Liver (tissue), 9 donors: ENCODE results near the gene DNAJC5. TPM values are rescaled to one million over a fixed set of nuclear protein-coding genes. Genes with fewer than 3 reads are reported as not detected.

Experiments
- DNase-seq: peaks from one replicate; pipeline ENCODE4 v3.0.0-alpha.2; 2017; ENCODE audit warnings: low spot score
- H3K27ac ChIP-seq, 2 donors: one replicate each; pipeline ENCODE4 v1.7.0; 2013; ENCODE audit warnings: inconsistent platforms in 2 of 2, low read length in 2 of 2, control low read depth in 1 of 2, low read depth in 1 of 2, mild to moderate bottlenecking in 1 of 2
- H3K27me3 ChIP-seq, 4 donors: one replicate each; pipeline versions ENCODE4 v1.6.1 to v1.7.0; 2013; ENCODE audit warnings: low read length in 3 of 4, inconsistent platforms in 1 of 4, mild to moderate bottlenecking in 1 of 4, moderate library complexity in 1 of 4; ENCODE audit not compliant: control insufficient read depth in 4 of 4, insufficient read depth in 4 of 4
- H3K36me3 ChIP-seq, 4 donors: one replicate each; pipeline versions ENCODE4 v1.6.1 to v1.7.0; 2013; ENCODE audit warnings: low read length in 3 of 4, mild to moderate bottlenecking in 3 of 4, low read depth in 1 of 4, moderate library complexity in 1 of 4; ENCODE audit not compliant: control insufficient read depth in 4 of 4, insufficient read depth in 3 of 4
- H3K4me1 ChIP-seq, 4 donors: one replicate each; pipeline versions ENCODE4 v1.6.1 to v1.7.0; 2013; ENCODE audit warnings: low read length in 3 of 4, mild to moderate bottlenecking in 3 of 4, moderate library complexity in 1 of 4; ENCODE audit not compliant: control insufficient read depth in 4 of 4, insufficient read depth in 4 of 4
- H3K4me3 ChIP-seq, 3 donors: one replicate each; pipeline versions ENCODE4 v1.6.1 to v1.7.0; 2013; ENCODE audit warnings: low read length in 3 of 3, control low read depth in 1 of 3, low read depth in 1 of 3, mild to moderate bottlenecking in 1 of 3
- H3K9ac ChIP-seq, 2 donors: one replicate each; pipeline ENCODE4 v1.7.0; 2013; ENCODE audit warnings: low read length in 2 of 2, mild to moderate bottlenecking in 2 of 2, moderate library complexity in 2 of 2, control low read depth in 1 of 2, low read depth in 1 of 2
- H3K9me3 ChIP-seq, 4 donors: one replicate each; pipeline versions ENCODE4 v1.6.1 to v1.7.0; 2013; ENCODE audit warnings: low read length in 3 of 4; ENCODE audit not compliant: control insufficient read depth in 4 of 4
- ATF3 ChIP-seq: IDR thresholded peaks from 2 replicates; pipeline ENCODE4 v1.6.1; 2016; ENCODE audit warnings: antibody characterized with exemption
- FOXA1 ChIP-seq: IDR thresholded peaks from 2 replicates; pipeline ENCODE4 v1.6.1; 2016; ENCODE audit warnings: antibody characterized with exemption
- FOXA2 ChIP-seq: IDR thresholded peaks from 2 replicates; pipeline ENCODE4 v1.6.1; 2016; ENCODE audit warnings: antibody characterized with exemption
- GABPA ChIP-seq, 2 donors: IDR thresholded peaks in 1 of 2; conservative IDR thresholded peaks in 1 of 2; 2 replicates each; pipeline ENCODE4 v1.6.1; 2016; ENCODE audit warnings: antibody characterized with exemption in 2 of 2, mild to moderate bottlenecking in 1 of 2, moderate library complexity in 1 of 2
- HNF4A ChIP-seq, 2 donors: conservative IDR thresholded peaks; 2 replicates each; pipeline ENCODE4 v1.6.1; 2016; ENCODE audit warnings: antibody characterized with exemption in 2 of 2, mild to moderate bottlenecking in 2 of 2
- HNF4G ChIP-seq: IDR thresholded peaks from 2 replicates; pipeline ENCODE4 v1.6.1; 2016; ENCODE audit warnings: antibody characterized with exemption
- JUND ChIP-seq, 2 donors: IDR thresholded peaks; 2 replicates each; pipeline ENCODE4 v1.6.1; 2016; ENCODE audit warnings: antibody characterized with exemption in 2 of 2
- NR2F2 ChIP-seq: IDR thresholded peaks from 2 replicates; pipeline ENCODE4 v1.6.1; 2016; ENCODE audit warnings: antibody characterized with exemption
- RAD21 ChIP-seq, 2 donors: IDR thresholded peaks; 2 replicates each; pipeline ENCODE4 v1.6.1; 2016; ENCODE audit warnings: antibody characterized with exemption in 2 of 2, mild to moderate bottlenecking in 2 of 2
- RXRA ChIP-seq, 2 donors: IDR thresholded peaks; 2 replicates each; pipeline ENCODE4 v1.6.1; 2017 to 2018; ENCODE audit warnings: antibody characterized with exemption in 2 of 2, mild to moderate bottlenecking in 1 of 2
- SP1 ChIP-seq: IDR thresholded peaks from 2 replicates; pipeline ENCODE4 v1.6.1; 2018; ENCODE audit warnings: antibody characterized with exemption, mild to moderate bottlenecking
- ZBTB33 ChIP-seq: IDR thresholded peaks from 2 replicates; pipeline ENCODE4 v1.6.1; 2016; ENCODE audit warnings: antibody characterized with exemption
- WGBS: extraction: QIAGEN DNeasy Blood & Tissue Kit; methylation state at CpG from one replicate; pipeline ENCODE4 v1.1.7; 2013; 5-methylcytosine and 5-hydroxymethylcytosine counted together
- polyA plus RNA-seq, 2 donors: library from polyadenylated mRNA; stranded (reverse) in 1 of 2; unstranded in 1 of 2; fragments of 200-250 nt in 1 of 2; fragments of >200 nt in 1 of 2; fragmentation: Nextera tagmentation in 1 of 2; extraction: Ambion mirVana in 1 of 2; gene quantifications; one replicate each; pipeline versions ENCODE4 v1.2.1 to v1.2.3, GENCODE V29; 2013 to 2015
- total RNA-seq, 2 donors: library from RNA; depleted of rRNA; stranded (reverse); fragments of >200 nt; gene quantifications; one replicate each; pipeline ENCODE4 v1.2.3, GENCODE V29; 2014
- TF ChIP-seq, protein P1 (sequence below): IDR thresholded peaks from 2 replicates; pipeline ENCODE4 v1.6.1; 2016; ENCODE audit warnings: antibody characterized with exemption
- TF ChIP-seq, protein P2 (sequence below): IDR thresholded peaks from 2 replicates; pipeline ENCODE4 v1.6.1; 2016; ENCODE audit warnings: antibody characterized with exemption, mild to moderate bottlenecking
- TF ChIP-seq, protein P3 (sequence below): fragments of 150-350 bp; IDR thresholded peaks from 2 replicates; pipeline ENCODE4 v1.5.1; 2017; ENCODE audit warnings: improper control_type of control experiment, low read depth, low read length; ENCODE audit not compliant: missing input control
- donor health status: healthy.
- donor health status: healthy.
- donor health status: healthy.
- donor health status: healthy.
- donor health status: healthy.

DNAJC5 gene
- total and polyA plus RNA-seq, 4 donors: 8.2 to 28.6 (median 18.7) TPM

GRCh38 chr20:63952210-63952535 lies 57.2 kb downstream of the DNAJC5 start (continued):
- no peak for TF ChIP-seq ATF3
- TF ChIP-seq, protein P1, sequence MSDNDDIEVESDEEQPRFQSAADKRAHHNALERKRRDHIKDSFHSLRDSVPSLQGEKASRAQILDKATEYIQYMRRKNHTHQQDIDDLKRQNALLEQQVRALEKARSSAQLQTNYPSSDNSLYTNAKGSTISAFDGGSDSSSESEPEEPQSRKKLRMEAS: no peak
- TF ChIP-seq JUND (IDR thresholded peaks at IDR 0.05): no peak

GRCh38 chr20:63952769-63953168 lies 57.8 kb downstream of the DNAJC5 start:
- WGBS: 87% methylated on average over 14 of the region's 14 CpGs
- Histone ChIP-seq H3K27ac (no peak overlapping the region), H3K4me3 (no peak overlapping the region), H3K9ac (no peak overlapping the region), H3K4me1 (peaks cover 33 to 85% (median 69%) of the 10 kb centered on the region in 4 donors), H3K9me3 (no peaks in the 10 kb centered on the region), H3K36me3 (peaks cover 0 to 2% (median 0%) of the 10 kb centered on the region in 4 donors), H3K27me3 (no peaks in the 10 kb centered on the region)
- no peak for DNase-seq
- TF ChIP-seq, protein P2, sequence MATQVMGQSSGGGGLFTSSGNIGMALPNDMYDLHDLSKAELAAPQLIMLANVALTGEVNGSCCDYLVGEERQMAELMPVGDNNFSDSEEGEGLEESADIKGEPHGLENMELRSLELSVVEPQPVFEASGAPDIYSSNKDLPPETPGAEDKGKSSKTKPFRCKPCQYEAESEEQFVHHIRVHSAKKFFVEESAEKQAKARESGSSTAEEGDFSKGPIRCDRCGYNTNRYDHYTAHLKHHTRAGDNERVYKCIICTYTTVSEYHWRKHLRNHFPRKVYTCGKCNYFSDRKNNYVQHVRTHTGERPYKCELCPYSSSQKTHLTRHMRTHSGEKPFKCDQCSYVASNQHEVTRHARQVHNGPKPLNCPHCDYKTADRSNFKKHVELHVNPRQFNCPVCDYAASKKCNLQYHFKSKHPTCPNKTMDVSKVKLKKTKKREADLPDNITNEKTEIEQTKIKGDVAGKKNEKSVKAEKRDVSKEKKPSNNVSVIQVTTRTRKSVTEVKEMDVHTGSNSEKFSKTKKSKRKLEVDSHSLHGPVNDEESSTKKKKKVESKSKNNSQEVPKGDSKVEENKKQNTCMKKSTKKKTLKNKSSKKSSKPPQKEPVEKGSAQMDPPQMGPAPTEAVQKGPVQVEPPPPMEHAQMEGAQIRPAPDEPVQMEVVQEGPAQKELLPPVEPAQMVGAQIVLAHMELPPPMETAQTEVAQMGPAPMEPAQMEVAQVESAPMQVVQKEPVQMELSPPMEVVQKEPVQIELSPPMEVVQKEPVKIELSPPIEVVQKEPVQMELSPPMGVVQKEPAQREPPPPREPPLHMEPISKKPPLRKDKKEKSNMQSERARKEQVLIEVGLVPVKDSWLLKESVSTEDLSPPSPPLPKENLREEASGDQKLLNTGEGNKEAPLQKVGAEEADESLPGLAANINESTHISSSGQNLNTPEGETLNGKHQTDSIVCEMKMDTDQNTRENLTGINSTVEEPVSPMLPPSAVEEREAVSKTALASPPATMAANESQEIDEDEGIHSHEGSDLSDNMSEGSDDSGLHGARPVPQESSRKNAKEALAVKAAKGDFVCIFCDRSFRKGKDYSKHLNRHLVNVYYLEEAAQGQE: no peak
- TF ChIP-seq HNF4A (conservative IDR thresholded peaks at IDR 0.05) (no peak), SP1 (no peak), RAD21 (IDR thresholded peaks at IDR 0.05) (no peak), GABPA (IDR thresholded peaks at IDR 0.05 in 1 of 2, conservative IDR thresholded peaks at IDR 0.05 in 1 of 2) (no peak), RXRA (IDR thresholded peaks at IDR 0.05) (no peak), JUND (IDR thresholded peaks at IDR 0.05) (no peak), NR2F2 (no peak), FOXA2 (no peak), FOXA1 (no peak), HNF4G (no peak), ZBTB33 (no peak)
- TF ChIP-seq, protein P1: no peak
- TF ChIP-seq, protein P3, sequence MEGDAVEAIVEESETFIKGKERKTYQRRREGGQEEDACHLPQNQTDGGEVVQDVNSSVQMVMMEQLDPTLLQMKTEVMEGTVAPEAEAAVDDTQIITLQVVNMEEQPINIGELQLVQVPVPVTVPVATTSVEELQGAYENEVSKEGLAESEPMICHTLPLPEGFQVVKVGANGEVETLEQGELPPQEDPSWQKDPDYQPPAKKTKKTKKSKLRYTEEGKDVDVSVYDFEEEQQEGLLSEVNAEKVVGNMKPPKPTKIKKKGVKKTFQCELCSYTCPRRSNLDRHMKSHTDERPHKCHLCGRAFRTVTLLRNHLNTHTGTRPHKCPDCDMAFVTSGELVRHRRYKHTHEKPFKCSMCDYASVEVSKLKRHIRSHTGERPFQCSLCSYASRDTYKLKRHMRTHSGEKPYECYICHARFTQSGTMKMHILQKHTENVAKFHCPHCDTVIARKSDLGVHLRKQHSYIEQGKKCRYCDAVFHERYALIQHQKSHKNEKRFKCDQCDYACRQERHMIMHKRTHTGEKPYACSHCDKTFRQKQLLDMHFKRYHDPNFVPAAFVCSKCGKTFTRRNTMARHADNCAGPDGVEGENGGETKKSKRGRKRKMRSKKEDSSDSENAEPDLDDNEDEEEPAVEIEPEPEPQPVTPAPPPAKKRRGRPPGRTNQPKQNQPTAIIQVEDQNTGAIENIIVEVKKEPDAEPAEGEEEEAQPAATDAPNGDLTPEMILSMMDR: no peak
